Measurements from ENCODE around the gene TMIGD2.

Gene TMIGD2

DNA sequence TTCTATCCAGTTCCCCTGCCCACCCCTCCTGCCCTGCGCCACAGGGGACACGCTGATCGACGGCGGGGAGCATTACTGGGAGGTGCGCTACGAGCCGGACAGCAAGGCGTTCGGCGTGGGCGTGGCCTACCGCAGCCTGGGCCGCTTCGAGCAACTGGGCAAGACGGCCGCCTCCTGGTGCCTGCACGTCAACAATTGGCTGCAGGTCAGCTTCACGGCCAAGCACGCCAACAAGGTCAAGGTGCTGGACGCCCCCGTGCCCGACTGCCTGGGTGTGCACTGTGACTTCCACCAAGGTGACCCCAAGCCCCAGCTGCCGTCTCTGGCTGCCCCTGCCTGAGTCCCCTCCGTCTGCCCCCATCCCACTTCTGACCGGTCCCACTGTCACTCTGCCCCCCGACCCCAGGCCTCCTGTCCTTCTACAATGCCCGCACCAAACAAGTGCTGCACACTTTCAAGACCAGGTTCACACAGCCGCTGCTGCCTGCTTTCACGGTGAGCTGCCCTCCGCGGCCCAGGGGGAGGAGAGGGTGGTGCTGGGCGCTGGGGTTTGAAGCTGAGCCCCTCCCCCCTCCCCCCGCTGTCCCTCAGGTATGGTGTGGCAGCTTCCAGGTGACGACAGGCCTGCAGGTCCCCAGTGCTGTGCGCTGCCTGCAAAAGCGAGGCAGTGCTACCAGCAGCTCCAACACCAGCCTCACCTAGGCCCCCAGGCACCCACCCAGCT is 20.9 kb upstream of the TMIGD2 start:
- Histone ChIP-seq H3K9me3 (ENCODE audit: control insufficient read depth, low read length) (no peaks in the 10 kb centered on the region), H3K9ac (ENCODE audit: low read length) (no peak overlapping the region), H3K36me3 (ENCODE audit: control insufficient read depth, insufficient read depth, low read length) (no peaks in the 10 kb centered on the region), H3K4me3 (ENCODE audit: low read length) (no peak overlapping the region), H3K4me1 (ENCODE audit: control insufficient read depth, insufficient read depth, low read length) (no peaks in the 10 kb centered on the region), H3K27me3 (ENCODE audit: control insufficient read depth, insufficient read depth, low read length) (no peaks in the 10 kb centered on the region)

GRCh38 chr19:4320419-4320818 is 18.2 kb upstream of the TMIGD2 start:
- Histone ChIP-seq H3K36me3 (ENCODE audit: control insufficient read depth, insufficient read depth, low read length) (no peaks in the 10 kb centered on the region), H3K9ac (ENCODE audit: low read length) (no peak overlapping the region), H3K9me3 (ENCODE audit: control insufficient read depth, low read length) (no peaks in the 10 kb centered on the region), H3K4me1 (ENCODE audit: control insufficient read depth, insufficient read depth, low read length) (no peaks in the 10 kb centered on the region), H3K4me3 (ENCODE audit: low read length) (no peak overlapping the region), H3K27me3 (ENCODE audit: control insufficient read depth, insufficient read depth, low read length) (no peaks in the 10 kb centered on the region)

- H3K4me1 ChIP-seq (ENCODE audit: control insufficient read depth, insufficient read depth, low read length): no peaks in the 10 kb centered on the region
Measured at GRCh38 chr19:4319067-4319718, 17.0 kb upstream of the TMIGD2 start.

GRCh38 chr19:4318460-4318859 is 16.3 kb upstream of the TMIGD2 start:
- Histone ChIP-seq H3K36me3 (ENCODE audit: control insufficient read depth, insufficient read depth, low read length) (no peaks in the 10 kb centered on the region), H3K9me3 (ENCODE audit: control insufficient read depth, low read length) (no peaks in the 10 kb centered on the region), H3K4me1 (ENCODE audit: control insufficient read depth, insufficient read depth, low read length) (no peaks in the 10 kb centered on the region), H3K9ac (ENCODE audit: low read length) (no peak overlapping the region), H3K4me3 (ENCODE audit: low read length) (no peak overlapping the region), H3K27me3 (ENCODE audit: control insufficient read depth, insufficient read depth, low read length) (no peaks in the 10 kb centered on the region)

More at GRCh38 chr19:4319067-4319718, 17.0 kb upstream of the TMIGD2 start:
- Histone ChIP-seq H3K36me3 (ENCODE audit: control insufficient read depth, insufficient read depth, low read length) (no peaks in the 10 kb centered on the region), H3K9me3 (ENCODE audit: control insufficient read depth, low read length) (no peaks in the 10 kb centered on the region), H3K4me3 (ENCODE audit: low read length) (no peak overlapping the region), H3K9ac (ENCODE audit: low read length) (no peak overlapping the region), H3K27me3 (ENCODE audit: control insufficient read depth, insufficient read depth, low read length) (no peaks in the 10 kb centered on the region)

GRCh38 chr19:4316956-4317355 is 14.8 kb upstream of the TMIGD2 start:
- Histone ChIP-seq H3K36me3 (ENCODE audit: control insufficient read depth, insufficient read depth, low read length) (no peaks in the 10 kb centered on the region), H3K4me1 (ENCODE audit: control insufficient read depth, insufficient read depth, low read length) (no peaks in the 10 kb centered on the region), H3K27me3 (ENCODE audit: control insufficient read depth, insufficient read depth, low read length) (no peaks in the 10 kb centered on the region), H3K9me3 (ENCODE audit: control insufficient read depth, low read length) (no peaks in the 10 kb centered on the region), H3K9ac (ENCODE audit: low read length) (no peak overlapping the region), H3K4me3 (ENCODE audit: low read length) (no peak overlapping the region)

DNA sequence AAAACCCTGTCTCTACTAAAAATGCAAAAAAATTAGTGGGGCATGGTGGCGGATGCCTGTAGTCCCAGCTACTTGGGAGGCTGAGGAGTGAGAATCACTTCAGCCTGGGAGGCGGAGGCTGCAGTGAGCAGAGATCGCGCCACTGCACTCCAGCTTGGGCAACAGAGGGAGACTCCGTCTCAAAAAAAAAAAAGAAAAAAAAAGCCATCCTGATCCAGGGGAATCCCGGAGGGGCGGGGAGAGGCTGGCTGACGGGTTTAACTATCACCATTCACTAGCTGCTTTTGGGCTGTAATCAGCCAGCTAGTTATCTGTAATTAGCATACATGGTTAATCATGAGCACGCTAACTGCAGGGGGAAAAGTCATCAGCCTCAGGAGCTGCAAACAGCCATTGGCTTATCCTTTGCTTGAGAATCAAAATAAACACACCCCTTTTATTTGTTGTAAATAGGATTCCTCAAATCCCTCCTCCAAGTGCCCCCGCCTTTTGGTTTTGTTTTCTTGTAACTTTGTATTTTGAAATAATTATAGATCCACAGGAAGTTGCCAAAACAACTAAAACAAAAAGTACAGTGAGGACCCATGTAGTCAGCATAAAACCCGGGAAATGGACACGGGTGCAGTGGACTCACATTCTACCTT is 11.8 kb upstream of the TMIGD2 start:
- no peaks in the 10 kb centered on the region for H3K27me3 ChIP-seq (ENCODE audit: control insufficient read depth, insufficient read depth, low read length)
- H3K4me1 ChIP-seq (ENCODE audit: control insufficient read depth, insufficient read depth, low read length): no peaks in the 10 kb centered on the region
- H3K9me3 ChIP-seq (ENCODE audit: control insufficient read depth, low read length): no peaks in the 10 kb centered on the region
- no peak overlapping the region for H3K4me3 ChIP-seq (ENCODE audit: low read length)
- no peaks in the 10 kb centered on the region for H3K36me3 ChIP-seq (ENCODE audit: control insufficient read depth, insufficient read depth, low read length)
- H3K9ac ChIP-seq (ENCODE audit: low read length): no peak overlapping the region

DNA sequence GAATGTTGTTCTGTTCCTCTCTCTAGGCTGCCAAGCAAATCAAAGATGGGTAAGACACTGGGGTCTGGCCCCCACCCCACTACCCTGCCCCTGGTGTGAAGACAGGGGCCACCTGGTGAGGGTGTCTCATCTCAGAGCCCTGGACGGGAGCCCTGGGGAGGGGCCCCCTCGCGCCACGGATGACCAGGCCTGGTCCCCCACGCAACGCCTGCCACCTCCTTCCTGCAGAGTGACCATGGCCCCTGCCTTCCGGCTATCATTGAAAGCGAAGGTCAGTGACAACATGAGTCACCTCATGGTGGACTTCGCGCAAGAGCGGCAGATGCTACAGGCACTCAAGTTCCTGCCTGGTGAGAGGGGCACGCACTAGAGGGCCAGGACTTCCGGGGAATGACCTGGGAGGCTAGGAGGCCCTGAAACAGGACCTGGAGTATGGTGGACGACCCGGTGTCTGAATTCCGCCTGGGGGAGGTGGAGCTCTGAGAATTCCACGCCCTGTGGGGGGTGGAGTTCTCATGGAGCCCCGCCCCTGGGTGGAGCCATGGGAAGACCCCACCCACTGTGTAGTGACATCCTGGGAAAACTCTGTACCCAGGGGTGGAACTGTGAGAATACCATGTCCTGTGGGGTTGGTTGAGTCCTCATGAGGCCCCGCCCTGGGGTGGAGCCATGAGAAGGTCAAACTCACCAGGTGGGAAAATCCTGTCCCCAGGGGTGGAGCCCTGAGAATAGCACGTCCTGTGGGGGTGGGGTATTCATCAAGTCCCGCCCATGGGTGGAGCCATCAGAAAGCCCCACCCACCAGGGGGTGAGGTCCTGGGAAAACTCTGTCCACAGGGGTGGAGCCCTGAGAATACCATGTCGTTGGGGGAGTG is 8.3 kb upstream of the TMIGD2 start:
- Histone ChIP-seq H3K4me1 (ENCODE audit: control insufficient read depth, insufficient read depth, low read length) (no peaks in the 10 kb centered on the region), H3K9me3 (ENCODE audit: control insufficient read depth, low read length) (no peaks in the 10 kb centered on the region), H3K36me3 (ENCODE audit: control insufficient read depth, insufficient read depth, low read length) (no peaks in the 10 kb centered on the region), H3K27me3 (ENCODE audit: control insufficient read depth, insufficient read depth, low read length) (no peaks in the 10 kb centered on the region), H3K9ac (ENCODE audit: low read length) (no peak overlapping the region), H3K4me3 (ENCODE audit: low read length) (no peak overlapping the region)

DNA sequence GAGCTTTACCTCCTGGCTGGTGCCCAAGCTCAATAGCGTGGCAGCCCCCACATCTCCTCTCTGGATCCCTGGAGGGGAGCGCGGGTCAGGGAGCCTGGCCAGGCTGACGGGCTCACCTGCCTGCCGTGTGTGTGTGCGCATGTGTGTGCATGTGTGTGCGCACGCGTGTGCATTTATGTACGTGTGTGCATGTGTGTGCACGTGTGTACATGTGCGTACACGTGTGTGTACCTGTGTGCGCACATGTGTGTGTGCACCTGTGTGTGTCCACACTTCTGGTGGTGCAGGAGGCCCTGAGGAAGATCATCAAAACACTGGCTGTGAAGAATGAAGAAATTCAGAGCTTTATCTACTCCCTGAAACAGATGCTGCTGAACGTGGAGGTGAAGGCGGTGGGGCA is 3.5 kb upstream of the TMIGD2 start:
- Histone ChIP-seq H3K4me1 (ENCODE audit: control insufficient read depth, insufficient read depth, low read length) (no peaks in the 10 kb centered on the region), H3K9ac (ENCODE audit: low read length) (no peak overlapping the region), H3K9me3 (ENCODE audit: control insufficient read depth, low read length) (no peaks in the 10 kb centered on the region), H3K27me3 (ENCODE audit: control insufficient read depth, insufficient read depth, low read length) (no peaks in the 10 kb centered on the region), H3K4me3 (ENCODE audit: low read length) (no peak overlapping the region), H3K36me3 (ENCODE audit: control insufficient read depth, insufficient read depth, low read length) (no peaks in the 10 kb centered on the region)

- Histone ChIP-seq H3K27me3 (ENCODE audit: control insufficient read depth, insufficient read depth, low read length) (no peaks in the 10 kb centered on the region), H3K36me3 (ENCODE audit: control insufficient read depth, insufficient read depth, low read length) (no peaks in the 10 kb centered on the region), H3K9me3 (ENCODE audit: control insufficient read depth, low read length) (no peaks in the 10 kb centered on the region), H3K9ac (ENCODE audit: low read length) (no peak overlapping the region), H3K4me3 (ENCODE audit: low read length) (no peak overlapping the region), H3K4me1 (ENCODE audit: control insufficient read depth, insufficient read depth, low read length) (no peaks in the 10 kb centered on the region)
Measured at GRCh38 chr19:4305257-4305612, 3.0 kb upstream of the TMIGD2 start.

GRCh38 chr19:4304538-4305256 is 2.5 kb upstream of the TMIGD2 start, which contains the start of gene FSD1:
TSS of gene FSD1 (plus strand) at chr19:4304598. CDS start at chr19:4304747, 149 bp downstream.
- H3K9ac ChIP-seq (ENCODE audit: low read length): no peak within 1 kb of the TSS
- no peaks in the 10 kb centered on the region for H3K9me3 ChIP-seq (ENCODE audit: control insufficient read depth, low read length)
- H3K4me3 ChIP-seq (ENCODE audit: low read length): no peak within 1 kb of the TSS
- no peaks in the 10 kb centered on the region for H3K4me1 ChIP-seq (ENCODE audit: control insufficient read depth, insufficient read depth, low read length)
- H3K27me3 ChIP-seq (ENCODE audit: control insufficient read depth, insufficient read depth, low read length): no peaks in the 10 kb centered on the region
- no peaks in the 10 kb centered on the region for H3K36me3 ChIP-seq (ENCODE audit: control insufficient read depth, insufficient read depth, low read length)

GRCh38 chr19:4303819-4304537 is 1.8 kb upstream of the TMIGD2 start:
- Histone ChIP-seq H3K4me1 (ENCODE audit: control insufficient read depth, insufficient read depth, low read length) (no peaks in the 10 kb centered on the region), H3K9ac (ENCODE audit: low read length) (no peak overlapping the region), H3K4me3 (ENCODE audit: low read length) (no peak overlapping the region), H3K36me3 (ENCODE audit: control insufficient read depth, insufficient read depth, low read length) (no peaks in the 10 kb centered on the region), H3K9me3 (ENCODE audit: control insufficient read depth, low read length) (no peaks in the 10 kb centered on the region), H3K27me3 (ENCODE audit: control insufficient read depth, insufficient read depth, low read length) (no peaks in the 10 kb centered on the region)

Measured in mucosa of stomach (tissue), 1 donor.